ENCODE data around the gene VSIG8.

- TF ChIP-seq POLR2AphosphoS5 (IDR thresholded peaks at IDR 0.05; ENCODE audit: borderline replicate concordance, low read depth, low read length) (no peak), EZH2 (IDR thresholded peaks at IDR 0.05) (no peak)
Observed at GRCh38 chr1:159859767-159860322, 2.6 kb downstream of the VSIG8 start.

Measured in SK-N-MC (cell line).